RWPE2 (cell line): ENCODE data around the gene BABAM1.

ENCODE experiments used
- ATAC-seq: fragments of 200-7000 bp; cut with Tn5 transposase; 3 replicates; pipeline ENCODE4 v1.9.1; 2021; ENCODE audit warnings: low read depth
- DNase-seq: peaks from one replicate; pipeline ENCODE4 v3.0.0-alpha.2; 2020; ENCODE audit warnings: low spot score
- H3K27ac ChIP-seq: fragments of 450-650 bp; 2 replicates; pipeline ENCODE4 v1.5.1; 2017; ENCODE audit warnings: mild to moderate bottlenecking; ENCODE audit not compliant: poor library complexity, severe bottlenecking
- H3K27me3 ChIP-seq: fragments of 250-450 bp; sonication (Bioruptor Pico); 2 replicates; pipeline ENCODE4 v1.5.1; 2021; ENCODE audit warnings: mild to moderate bottlenecking, moderate library complexity; ENCODE audit not compliant: insufficient read depth, poor library complexity, severe bottlenecking
- H3K36me3 ChIP-seq: fragments of 250-450 bp; sonication (Bioruptor Pico); 2 replicates; pipeline ENCODE4 v1.5.1; 2020; ENCODE audit warnings: low read depth, mild to moderate bottlenecking, moderate library complexity
- H3K4me1 ChIP-seq: fragments of 250-450 bp; sonication (Bioruptor Pico); 2 replicates; pipeline ENCODE4 v1.5.1; 2021; ENCODE audit warnings: mild to moderate bottlenecking, moderate library complexity; ENCODE audit not compliant: insufficient read depth, poor library complexity, severe bottlenecking
- H3K4me3 ChIP-seq: fragments of 250-450 bp; sonication (Bioruptor Pico); 2 replicates; pipeline ENCODE4 v1.5.1; 2021; ENCODE audit warnings: mild to moderate bottlenecking, moderate library complexity; ENCODE audit not compliant: severe bottlenecking
- H3K9me3 ChIP-seq: fragments of 250-450 bp; sonication (Bioruptor Pico); 2 replicates; pipeline ENCODE4 v1.5.1; 2021; ENCODE audit warnings: mild to moderate bottlenecking, moderate library complexity; ENCODE audit not compliant: severe bottlenecking
- TF ChIP-seq, protein P1 (sequence below): fragments of 450-650 bp; IDR thresholded peaks from one replicate; pipeline ENCODE4 v1.5.1; 2017; ENCODE audit warnings: mild to moderate bottlenecking, moderate library complexity; ENCODE audit not compliant: poor library complexity, severe bottlenecking

The BABAM1 gene

GRCh38 chr19:17320435-17320834 is 53.2 kb downstream of the BABAM1 start:
- H3K4me3 ChIP-seq = no peak overlapping the region
- H3K9me3 ChIP-seq = no peaks in the 10 kb centered on the region
- TF ChIP-seq, protein P1, sequence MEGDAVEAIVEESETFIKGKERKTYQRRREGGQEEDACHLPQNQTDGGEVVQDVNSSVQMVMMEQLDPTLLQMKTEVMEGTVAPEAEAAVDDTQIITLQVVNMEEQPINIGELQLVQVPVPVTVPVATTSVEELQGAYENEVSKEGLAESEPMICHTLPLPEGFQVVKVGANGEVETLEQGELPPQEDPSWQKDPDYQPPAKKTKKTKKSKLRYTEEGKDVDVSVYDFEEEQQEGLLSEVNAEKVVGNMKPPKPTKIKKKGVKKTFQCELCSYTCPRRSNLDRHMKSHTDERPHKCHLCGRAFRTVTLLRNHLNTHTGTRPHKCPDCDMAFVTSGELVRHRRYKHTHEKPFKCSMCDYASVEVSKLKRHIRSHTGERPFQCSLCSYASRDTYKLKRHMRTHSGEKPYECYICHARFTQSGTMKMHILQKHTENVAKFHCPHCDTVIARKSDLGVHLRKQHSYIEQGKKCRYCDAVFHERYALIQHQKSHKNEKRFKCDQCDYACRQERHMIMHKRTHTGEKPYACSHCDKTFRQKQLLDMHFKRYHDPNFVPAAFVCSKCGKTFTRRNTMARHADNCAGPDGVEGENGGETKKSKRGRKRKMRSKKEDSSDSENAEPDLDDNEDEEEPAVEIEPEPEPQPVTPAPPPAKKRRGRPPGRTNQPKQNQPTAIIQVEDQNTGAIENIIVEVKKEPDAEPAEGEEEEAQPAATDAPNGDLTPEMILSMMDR = no peak
- H3K36me3 ChIP-seq = peaks cover 52% of the 10 kb centered on the region
- no peaks in the 10 kb centered on the region for H3K27me3 ChIP-seq
- ATAC-seq = no peak
- DNase-seq = no peak
- H3K27ac ChIP-seq = no peak overlapping the region
- H3K4me1 ChIP-seq = peaks cover 9% of the 10 kb centered on the region

DNA sequence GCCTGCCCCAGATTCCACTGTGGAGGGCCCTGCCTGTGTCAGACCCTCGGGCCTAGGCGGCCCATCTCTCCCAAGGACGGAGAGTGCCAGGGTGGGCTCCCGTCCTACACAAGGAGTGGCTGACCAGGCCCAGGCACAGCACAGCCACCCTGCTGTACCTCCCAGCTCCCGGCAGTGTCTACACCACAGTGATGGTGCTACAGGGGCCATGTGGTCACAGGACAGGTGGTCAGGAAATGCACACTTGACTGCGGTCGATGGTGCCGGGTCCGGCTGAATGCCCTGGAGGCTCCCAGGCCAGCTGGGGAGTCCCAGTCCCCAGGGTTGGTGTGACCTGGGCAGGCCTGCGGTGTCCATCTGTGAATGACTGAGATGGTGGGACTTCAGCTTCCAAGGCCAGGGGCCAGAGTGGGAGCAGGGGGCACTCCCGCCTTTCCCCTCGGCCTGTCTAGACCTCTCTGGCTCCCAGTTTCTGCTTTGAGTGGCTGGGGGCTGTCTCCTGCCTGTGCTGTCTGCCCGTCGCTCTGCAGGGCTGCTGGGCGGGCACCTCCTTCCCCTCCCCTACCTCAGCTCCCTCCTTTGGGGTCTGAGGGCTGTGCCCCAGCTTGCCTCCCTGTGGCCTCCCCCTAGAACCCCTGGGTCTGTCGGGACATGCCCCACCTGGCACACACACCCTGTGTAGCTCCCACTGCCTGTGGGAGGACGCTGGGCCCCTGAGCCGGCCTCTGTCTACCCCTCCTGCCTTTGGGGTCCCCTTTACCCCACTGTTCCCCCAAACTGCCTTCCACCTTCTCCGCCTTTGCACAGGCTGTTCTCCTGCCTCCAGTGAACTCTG is 54.6 kb downstream of the BABAM1 start:
- Histone ChIP-seq H3K9me3 (no peaks in the 10 kb centered on the region), H3K4me1 (peaks cover 20% of the 10 kb centered on the region), H3K27me3 (no peaks in the 10 kb centered on the region), H3K4me3 (no peak overlapping the region), H3K36me3 (peaks cover 38% of the 10 kb centered on the region), H3K27ac (no peak overlapping the region)
- DNase-seq (no peak), ATAC-seq (no peak; the same call in 2 of the 3 replicates)
- TF ChIP-seq, protein P1 = no peak

DNA sequence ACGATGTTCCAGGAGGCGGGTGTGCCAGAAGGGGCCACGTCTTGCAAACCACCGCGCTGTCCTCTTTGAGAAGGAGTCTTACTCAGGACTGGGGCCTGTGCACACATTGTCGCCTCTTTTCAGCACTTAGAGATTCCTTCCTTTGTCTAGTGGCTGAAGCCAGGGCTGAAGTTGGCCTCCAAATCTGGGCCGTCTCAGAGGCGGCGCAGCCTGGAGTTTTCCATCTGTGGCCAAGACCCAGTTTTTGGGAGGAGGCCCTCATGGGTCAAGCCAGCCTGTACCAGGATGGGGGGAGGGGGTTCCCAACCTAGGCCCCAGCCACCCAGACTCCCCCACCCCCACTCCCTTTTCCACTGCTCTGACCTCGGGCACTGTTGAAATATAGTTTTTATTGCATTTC is 55.6 kb downstream of the BABAM1 start:
- Histone ChIP-seq H3K4me1 (peaks cover 15% of the 10 kb centered on the region), H3K36me3 (peaks cover 31% of the 10 kb centered on the region), H3K27me3 (no peaks in the 10 kb centered on the region), H3K9me3 (no peaks in the 10 kb centered on the region), H3K27ac (no peak overlapping the region), H3K4me3 (no peak overlapping the region)
- DNase-seq (no peak), ATAC-seq (no peak)
- TF ChIP-seq, protein P1 = no peak

GRCh38 chr19:17323300-17323963 is 56.2 kb downstream of the BABAM1 start:
- Histone ChIP-seq H3K27me3 (no peaks in the 10 kb centered on the region), H3K36me3 (peaks cover 25% of the 10 kb centered on the region), H3K4me1 (peaks cover 13% of the 10 kb centered on the region), H3K4me3 (no peak overlapping the region), H3K9me3 (no peaks in the 10 kb centered on the region), H3K27ac (no peak overlapping the region)
- DNase-seq (no peak), ATAC-seq (no peak)
- TF ChIP-seq, protein P1 = no peak

DNA sequence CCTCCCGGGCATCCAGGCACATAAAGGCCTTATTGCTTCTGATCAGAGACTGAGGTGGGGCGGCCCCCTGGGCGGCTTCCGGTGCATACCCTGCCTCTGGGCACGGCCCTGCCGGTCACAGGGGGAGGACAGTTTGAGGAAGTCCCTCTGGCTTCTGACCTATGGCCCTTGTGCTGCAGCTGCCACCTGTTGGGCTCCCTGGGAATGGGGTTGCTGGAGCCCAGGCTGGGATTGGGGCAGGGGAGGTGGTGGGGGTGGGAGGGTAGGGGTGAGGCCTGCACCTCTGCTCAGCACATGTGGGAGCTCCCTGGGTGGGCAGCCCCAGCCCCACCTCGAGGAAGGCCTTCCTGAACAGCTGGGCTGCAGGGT is 56.7 kb downstream of the BABAM1 start:
- H3K9me3 ChIP-seq = no peaks in the 10 kb centered on the region
- H3K27me3 ChIP-seq = no peaks in the 10 kb centered on the region
- H3K4me1 ChIP-seq = peaks cover 13% of the 10 kb centered on the region
- H3K4me3 ChIP-seq = no peak overlapping the region
- peaks cover 20% of the 10 kb centered on the region for H3K36me3 ChIP-seq
- TF ChIP-seq, protein P1 = no peak
- H3K27ac ChIP-seq = no peak overlapping the region
- DNase-seq (no peak), ATAC-seq (no peak)
